ENCODE measurements around the gene ALS2.

DNA sequence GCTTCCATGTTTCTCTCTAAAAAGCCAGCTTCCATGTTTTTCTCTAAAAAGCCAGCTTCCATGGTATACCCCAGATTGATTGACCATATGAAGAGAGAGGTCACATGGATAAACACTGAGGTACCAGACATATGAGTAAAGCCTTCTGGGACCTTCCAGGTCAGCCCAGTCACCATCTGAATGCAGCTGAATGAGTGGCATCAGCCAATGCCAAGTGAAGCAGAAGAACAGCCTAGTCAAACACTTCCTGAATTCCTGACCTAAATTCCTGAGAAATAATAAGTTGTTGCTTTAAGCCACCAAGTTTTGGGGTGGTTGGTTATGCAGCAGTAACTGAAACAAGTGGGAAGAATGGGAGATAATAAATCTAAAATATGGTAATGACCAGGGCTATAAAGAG is 5.7 kb upstream of the ALS2 start:
- TF ChIP-seq, protein P1, sequence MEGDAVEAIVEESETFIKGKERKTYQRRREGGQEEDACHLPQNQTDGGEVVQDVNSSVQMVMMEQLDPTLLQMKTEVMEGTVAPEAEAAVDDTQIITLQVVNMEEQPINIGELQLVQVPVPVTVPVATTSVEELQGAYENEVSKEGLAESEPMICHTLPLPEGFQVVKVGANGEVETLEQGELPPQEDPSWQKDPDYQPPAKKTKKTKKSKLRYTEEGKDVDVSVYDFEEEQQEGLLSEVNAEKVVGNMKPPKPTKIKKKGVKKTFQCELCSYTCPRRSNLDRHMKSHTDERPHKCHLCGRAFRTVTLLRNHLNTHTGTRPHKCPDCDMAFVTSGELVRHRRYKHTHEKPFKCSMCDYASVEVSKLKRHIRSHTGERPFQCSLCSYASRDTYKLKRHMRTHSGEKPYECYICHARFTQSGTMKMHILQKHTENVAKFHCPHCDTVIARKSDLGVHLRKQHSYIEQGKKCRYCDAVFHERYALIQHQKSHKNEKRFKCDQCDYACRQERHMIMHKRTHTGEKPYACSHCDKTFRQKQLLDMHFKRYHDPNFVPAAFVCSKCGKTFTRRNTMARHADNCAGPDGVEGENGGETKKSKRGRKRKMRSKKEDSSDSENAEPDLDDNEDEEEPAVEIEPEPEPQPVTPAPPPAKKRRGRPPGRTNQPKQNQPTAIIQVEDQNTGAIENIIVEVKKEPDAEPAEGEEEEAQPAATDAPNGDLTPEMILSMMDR (IDR thresholded peaks at IDR 0.05; ENCODE audit: low read depth, low read length): no peak
- TF ChIP-seq POLR2A (IDR thresholded peaks at IDR 0.05; ENCODE audit: extremely low read depth, insufficient read length): no peak

Data from NB4 (cell line).